ENCODE data around the gene TRAF2.

DNA sequence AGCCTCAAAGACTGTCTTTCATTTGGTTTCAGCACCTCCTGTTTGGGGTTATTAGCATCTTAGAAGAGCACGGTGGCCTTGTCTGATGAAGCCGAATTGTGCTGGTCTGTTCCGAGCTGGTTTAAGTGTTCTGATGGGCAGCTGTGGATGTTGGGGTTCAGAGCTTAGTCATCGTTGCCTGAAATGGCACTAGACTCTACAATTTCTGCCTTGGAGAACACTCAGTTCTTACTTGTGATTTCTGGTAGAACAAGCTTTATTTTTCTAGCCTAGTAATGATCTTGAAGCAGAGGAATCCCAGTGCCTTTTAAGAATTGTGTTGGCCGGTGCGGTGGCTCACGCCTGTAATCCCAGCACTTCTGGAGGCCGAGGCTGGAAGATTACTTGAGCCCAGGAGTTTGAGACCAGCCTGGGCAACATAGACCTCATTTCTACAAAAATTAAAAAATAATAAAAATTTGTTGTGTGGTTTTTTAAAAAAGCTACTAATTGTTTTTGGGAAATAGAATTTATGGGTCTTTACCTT is 50.4 kb downstream of the TRAF2 start:
- TF ChIP-seq POLR2AphosphoS5 (IDR thresholded peaks at IDR 0.05; ENCODE audit: low read depth, low read length): no peak
- TF ChIP-seq TAF1 (IDR thresholded peaks at IDR 0.05; ENCODE audit: borderline replicate concordance, insufficient read depth, low read length): no peak
